ENCODE data around the gene KRTAP10-5. TPM values are rescaled to one million over a fixed set of nuclear protein-coding genes. Genes with fewer than 3 reads are reported as not detected.

The KRTAP10-5 gene
- total and polyA plus RNA-seq, 9 of the 15 experiments (the other 6 are each of a cell fraction or from before 2014, with no cell fraction given): not detected

GRCh38 chr21:44574457-44575306 lies 5.7 kb downstream of the KRTAP10-5 start:
- no peak overlapping the region for H3K4me3 ChIP-seq
- ChIA-PET CTCF (ENCODE audit: low intra/inter-chr PET ratio) (no interaction called here), POLR2A (interaction anchor here (0.5 to 0.6 kb wide), 2 partner anchors 241 to 427 kb away, joined by 3 read pairs; no protein-coding TSS in a partner anchor)
- H3K9ac ChIP-seq (ENCODE audit: insufficient read depth in 1 of 2, low read depth in 2 of 2, low read length in 2 of 2): no peak overlapping the region
- in situ Hi-C loops (cut with MboI): no loop called here
- no peak overlapping the region for H3K27ac ChIP-seq (ENCODE audit: extremely low read depth, low read depth, low read length)
- ATAC-seq (no peak), DNase-seq (ENCODE audit: extremely low read depth in 1 of 4, low spot score in 3 of 4) (no peak), FAIRE-seq (no peak)
- no TSS peak for BruUV-seq (replicated peaks)
- peaks cover 0 to 11% of the 10 kb centered on the region in 2 experiments; a peak in 1 of 5 replicates for H3K4me1 ChIP-seq (replicated peaks in 1 of 2; ENCODE audit: control insufficient read depth in 2 of 2, insufficient read depth in 2 of 2, low read length in 2 of 2)
- no peak overlapping the region for H3K4me2 ChIP-seq (ENCODE audit: insufficient read depth, low read length)
- H3K36me3 ChIP-seq (ENCODE audit: control insufficient read depth, insufficient read depth, low read length): no peaks in the 10 kb centered on the region
- intact Hi-C loops (cut with micrococcal nuclease): no loop called here
- H4K20me1 ChIP-seq (replicated peaks; ENCODE audit: control insufficient read depth, insufficient read depth, low read length): no peaks in the 10 kb centered on the region
- 1% methylated on average over 21 of the region's 21 CpGs for WGBS (ENCODE audit: insufficient coverage, low coverage, missing lambda C conversion rate)
- peaks cover 20 to 59% of the 10 kb centered on the region in 2 experiments; a peak in 4 of 5 replicates for H3K27me3 ChIP-seq (ENCODE audit: control insufficient read depth in 2 of 2, insufficient read depth in 2 of 2, low read length in 2 of 2)
- no peaks in the 10 kb centered on the region for H3K79me2 ChIP-seq (ENCODE audit: control insufficient read depth, insufficient read depth, low read length)
- no peak overlapping the region for H2AFZ ChIP-seq (ENCODE audit: low read depth, low read length)
- no peaks in the 10 kb centered on the region; the same call in none of the 2 replicates for H3K9me3 ChIP-seq (replicated peaks; ENCODE audit: control insufficient read depth, insufficient read depth, low read depth, low read length)
- no peaks in the 10 kb centered on the region for H3K9me1 ChIP-seq (ENCODE audit: control insufficient read depth, insufficient read depth, low read length)
- TF ChIP-seq CTBP1 (IDR thresholded peaks at IDR 0.05; ENCODE audit: borderline replicate concordance) (no peak), ZNF639 (CRISPR knock-in tag; conservative IDR thresholded peaks at IDR 0.05 in 1 of 2, IDR thresholded peaks at IDR 0.05 in 1 of 2) (no peak), CHD2 (IDR thresholded peaks at IDR 0.05; ENCODE audit: low read depth, low read length) (no peak), SIN3A (IDR thresholded peaks at IDR 0.05; ENCODE audit: borderline replicate concordance in 2 of 2, control insufficient read depth in 1 of 2, low read depth in 2 of 2, low read length in 2 of 2) (no peak), BMI1 (IDR thresholded peaks at IDR 0.05; ENCODE audit: low read length) (no peak), TOE1 (IDR thresholded peaks at IDR 0.05; ENCODE audit: borderline replicate concordance) (no peak), TOE1 (CRISPR knock-in tag; IDR thresholded peaks at IDR 0.05; ENCODE audit: borderline replicate concordance, low read depth) (no peak), RNF219 (CRISPR knock-in tag; IDR thresholded peaks at IDR 0.05) (no peak), CREM (IDR thresholded peaks at IDR 0.05; ENCODE audit: low read depth) (no peak), DPF2 (IDR thresholded peaks at IDR 0.05) (no peak), MXD1 (CRISPR knock-in tag; IDR thresholded peaks at IDR 0.05; ENCODE audit: borderline replicate concordance, poor library complexity, severe bottlenecking) (no peak), MITF (IDR thresholded peaks at IDR 0.05) (no peak), E2F1 (CRISPR knock-in tag; IDR thresholded peaks at IDR 0.05) (no peak), ZNF699 (CRISPR knock-in tag; IDR thresholded peaks at IDR 0.05; ENCODE audit: insufficient replicate concordance) (no peak)
